SK-N-MC (cell line): Measurements from ENCODE around the gene SLC37A1.

ENCODE experiments used
- DNase-seq: peaks from one replicate; pipeline ENCODE4 v3.0.0-alpha.2; 2011; ENCODE audit warnings: low read depth, low spot score
- H3K27ac ChIP-seq: fragments of 200-600 bp; sonication (generic); 2 replicates; pipeline ENCODE4 v1.5.1; 2016; ENCODE audit warnings: mixed run types
- H3K36me3 ChIP-seq: fragments of 200-600 bp; sonication (generic); 2 replicates; pipeline ENCODE4 v1.6.1; 2017; ENCODE audit warnings: antibody characterized with exemption, low read length, mixed read lengths; ENCODE audit not compliant: insufficient read depth
- H3K4me3 ChIP-seq: fragments of 200-600 bp; sonication (generic); 2 replicates; pipeline ENCODE4 v1.5.1; 2016
- H3K9ac ChIP-seq: fragments of 200-600 bp; sonication (generic); 2 replicates; pipeline ENCODE4 v1.8.0; 2017; ENCODE audit warnings: mixed run types, mixed read lengths; ENCODE audit not compliant: insufficient read length
- H3K9me3 ChIP-seq: fragments of 200-600 bp; sonication (generic); 2 replicates; pipeline ENCODE4 v1.6.1; 2017; ENCODE audit warnings: low read depth, mild to moderate bottlenecking, antibody characterized with exemption, low read length, moderate library complexity, mixed read lengths
- EZH2 ChIP-seq: fragments of 200-600 bp; sonication (generic); IDR thresholded peaks from one replicate; pipeline ENCODE4 v1.6.1; 2017; ENCODE audit warnings: antibody characterized with exemption
- FOXP2 ChIP-seq: optimal IDR thresholded peaks from 2 replicates; pipeline ENCODE3; 2011; ENCODE audit warnings: mild to moderate bottlenecking, moderate library complexity; ENCODE audit not compliant: insufficient read depth; ENCODE audit errors: extremely low read length, control extremely low read depth
- POLR2AphosphoS5 ChIP-seq: IDR thresholded peaks from 2 replicates; pipeline ENCODE4 v1.6.1; 2012; ENCODE audit warnings: mild to moderate bottlenecking, low read depth, low read length, borderline replicate concordance

Gene SLC37A1

GRCh38 chr21:42547001-42547905 lies 33.6 kb downstream of the SLC37A1 start:
- H3K9me3 ChIP-seq, result no peaks in the 10 kb centered on the region
- DNase-seq, result no peak
- no peak overlapping the region for H3K9ac ChIP-seq
- H3K4me3 ChIP-seq, result no peak overlapping the region
- no peak for TF ChIP-seq POLR2AphosphoS5
- H3K27ac ChIP-seq, result no peak overlapping the region
- H3K36me3 ChIP-seq, result no peaks in the 10 kb centered on the region

DNA sequence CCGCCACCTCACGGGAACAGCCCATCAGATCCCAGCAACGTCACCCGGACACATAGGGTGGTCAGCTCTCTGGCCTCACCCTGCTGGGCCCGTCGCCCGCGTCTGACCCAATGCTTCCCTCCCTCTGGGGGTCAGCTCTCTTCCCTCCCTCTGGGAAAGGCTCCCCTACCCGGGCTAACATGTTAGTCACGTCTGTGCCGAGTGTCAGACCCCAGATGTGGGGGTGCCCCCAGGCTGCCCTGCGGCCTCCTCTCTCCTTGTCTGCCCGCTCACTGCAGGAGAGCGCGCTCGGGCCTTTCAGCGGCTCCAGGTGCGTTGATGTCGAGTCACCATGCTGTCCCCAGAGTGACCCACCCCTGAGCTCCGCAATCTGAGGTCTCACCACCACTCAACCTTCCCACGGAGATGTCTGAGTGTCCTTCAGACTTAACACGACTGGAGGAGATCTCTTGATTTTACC lies 34.3 kb downstream of the SLC37A1 start:
- H3K9me3 ChIP-seq, result no peaks in the 10 kb centered on the region
- DNase-seq, result no peak
- no peak for TF ChIP-seq EZH2
- TF ChIP-seq FOXP2, result no peak

GRCh38 chr21:42548687-42549406 lies 35.2 kb downstream of the SLC37A1 start:
- no peaks in the 10 kb centered on the region for H3K36me3 ChIP-seq
- DNase-seq, result no peak
- no peaks in the 10 kb centered on the region for H3K9me3 ChIP-seq
- no peak overlapping the region for H3K27ac ChIP-seq
- H3K9ac ChIP-seq, result no peak overlapping the region
- TF ChIP-seq POLR2AphosphoS5 (no peak), FOXP2 (no peak), EZH2 (no peak)
- no peak overlapping the region for H3K4me3 ChIP-seq

More for the DNA sequence above, 34.3 kb downstream of the SLC37A1 start:
- no peaks in the 10 kb centered on the region for H3K36me3 ChIP-seq
- no peak overlapping the region for H3K27ac ChIP-seq
- H3K9ac ChIP-seq, result no peak overlapping the region
- no peak overlapping the region for H3K4me3 ChIP-seq

- Histone ChIP-seq H3K9me3 (no peaks in the 10 kb centered on the region), H3K4me3 (no peak overlapping the region), H3K36me3 (no peaks in the 10 kb centered on the region), H3K27ac (no peak overlapping the region), H3K9ac (no peak overlapping the region)
- DNase-seq, result no peak
- TF ChIP-seq EZH2 (no peak), FOXP2 (no peak), POLR2AphosphoS5 (no peak)
Measured at GRCh38 chr21:42550817-42551216, 37.2 kb downstream of the SLC37A1 start.

DNA sequence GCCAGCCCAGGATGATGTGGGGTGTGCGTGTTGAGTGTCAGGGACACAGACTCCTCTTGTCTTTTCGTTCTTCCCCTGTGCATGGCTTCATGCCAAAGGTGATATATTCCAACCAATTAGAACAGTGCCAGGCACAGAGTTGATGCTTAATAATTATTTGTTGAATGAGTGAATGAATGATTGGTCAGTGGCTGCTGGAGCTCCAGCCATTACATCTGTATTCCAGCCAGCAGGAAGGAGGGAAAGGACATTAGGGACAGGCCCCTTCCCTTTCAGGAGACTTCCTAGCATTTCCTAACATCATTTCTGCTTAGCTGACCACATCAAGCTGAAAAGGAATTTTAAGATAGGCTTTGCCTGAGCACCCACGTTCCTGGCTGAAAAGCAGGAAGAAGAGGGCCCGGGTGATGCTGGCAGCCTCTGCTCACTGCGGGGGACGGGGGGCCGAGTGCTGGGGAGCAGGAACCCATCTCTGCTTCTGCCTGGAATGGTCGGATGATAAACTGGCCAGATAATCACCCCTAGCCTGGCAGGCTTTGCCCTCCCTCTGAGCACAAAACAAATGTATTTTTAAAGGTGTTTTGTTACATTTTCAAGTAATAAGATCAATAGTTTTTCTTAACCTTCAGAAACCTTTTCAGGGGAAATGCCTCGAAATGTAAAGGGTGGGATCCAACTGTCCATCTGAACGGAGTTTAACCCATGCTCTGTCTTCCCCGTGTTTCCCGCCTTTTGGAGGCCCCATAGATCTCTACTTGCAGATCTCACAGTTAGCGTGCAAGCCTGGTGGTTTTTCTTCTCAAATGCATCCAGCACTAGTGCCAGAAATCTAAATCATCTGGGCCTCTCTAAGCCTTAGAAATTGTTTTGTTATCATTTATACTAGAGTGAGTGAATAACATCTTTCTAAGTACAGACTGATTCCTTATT lies 39.0 kb downstream of the SLC37A1 start:
- H3K36me3 ChIP-seq, result no peaks in the 10 kb centered on the region
- no peak for DNase-seq
- no peaks in the 10 kb centered on the region for H3K9me3 ChIP-seq
- no peak overlapping the region for H3K27ac ChIP-seq
- H3K4me3 ChIP-seq, result no peak overlapping the region
- H3K9ac ChIP-seq, result no peak overlapping the region
- TF ChIP-seq POLR2AphosphoS5 (no peak), FOXP2 (no peak)

DNA sequence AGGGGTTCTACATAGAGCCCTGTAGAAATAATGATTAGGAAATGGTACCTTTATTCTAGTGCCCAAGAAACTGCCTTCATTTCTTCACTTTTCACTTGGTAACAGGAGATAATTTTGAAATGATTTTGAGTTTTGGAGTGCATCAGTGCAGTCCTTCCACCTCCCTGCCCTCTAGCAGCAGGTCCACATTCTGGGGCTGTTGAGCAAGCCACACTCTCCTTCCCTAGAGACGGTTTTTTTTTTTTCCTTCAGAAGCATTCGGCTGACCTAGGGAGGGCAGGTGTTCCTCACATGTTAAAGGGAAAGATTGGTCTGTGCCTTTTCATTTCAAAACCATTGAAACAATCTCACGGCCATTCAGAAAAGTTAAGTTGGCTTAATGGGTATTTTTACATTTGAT lies 39.8 kb downstream of the SLC37A1 start:
- no peaks in the 10 kb centered on the region for H3K9me3 ChIP-seq
- no peak for DNase-seq
- no peak overlapping the region for H3K4me3 ChIP-seq
- TF ChIP-seq FOXP2 (no peak), POLR2AphosphoS5 (no peak), EZH2 (no peak)
- H3K9ac ChIP-seq, result no peak overlapping the region
- H3K27ac ChIP-seq, result no peak overlapping the region
- no peaks in the 10 kb centered on the region for H3K36me3 ChIP-seq

DNA sequence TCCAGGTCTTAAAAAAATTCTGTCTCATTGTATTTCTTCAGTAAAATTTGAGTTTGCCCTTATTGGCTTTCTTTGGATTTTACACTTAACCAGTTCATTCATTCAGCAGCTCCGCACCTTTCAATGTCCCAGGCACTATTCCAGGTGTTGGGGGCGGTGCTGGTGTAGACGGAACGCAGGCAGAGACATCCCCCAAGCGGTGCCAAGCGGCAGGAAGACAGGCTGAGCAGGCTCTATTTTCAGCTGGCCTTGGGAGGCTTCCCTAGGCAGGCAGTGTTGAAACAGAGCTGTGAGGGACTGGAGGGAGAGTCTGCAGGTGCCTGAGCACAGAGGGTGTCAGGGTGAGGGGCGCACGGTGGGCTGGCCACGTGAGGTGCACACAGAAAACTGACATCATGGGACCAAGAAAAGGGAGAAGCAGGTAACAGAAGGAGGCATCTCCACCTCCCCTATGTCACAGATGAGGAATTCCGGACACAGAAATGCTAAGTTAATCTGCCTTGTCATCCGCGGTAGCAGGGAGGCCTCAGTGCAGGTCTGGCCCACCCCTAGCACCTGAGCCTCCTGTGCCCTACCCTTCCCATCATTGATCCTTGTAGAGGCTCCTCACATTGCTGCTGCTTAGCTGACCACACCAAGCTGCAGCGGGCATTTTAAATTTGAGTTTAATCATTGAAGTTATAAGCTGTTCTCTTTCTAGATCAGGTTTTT lies 40.8 kb downstream of the SLC37A1 start:
- Histone ChIP-seq H3K27ac (no peak overlapping the region), H3K9me3 (no peaks in the 10 kb centered on the region), H3K9ac (no peak overlapping the region), H3K36me3 (no peaks in the 10 kb centered on the region), H3K4me3 (no peak overlapping the region)
- TF ChIP-seq POLR2AphosphoS5 (no peak), EZH2 (no peak), FOXP2 (no peak)
- DNase-seq, result no peak
